ENCODE measurements around the gene DCDC1. TPM values are rescaled to one million over a fixed set of nuclear protein-coding genes. Genes with fewer than 3 reads are reported as not detected.

The DCDC1 gene
- total RNA-seq, 1 experiment from 2014 or later: 1.5 TPM

DNA sequence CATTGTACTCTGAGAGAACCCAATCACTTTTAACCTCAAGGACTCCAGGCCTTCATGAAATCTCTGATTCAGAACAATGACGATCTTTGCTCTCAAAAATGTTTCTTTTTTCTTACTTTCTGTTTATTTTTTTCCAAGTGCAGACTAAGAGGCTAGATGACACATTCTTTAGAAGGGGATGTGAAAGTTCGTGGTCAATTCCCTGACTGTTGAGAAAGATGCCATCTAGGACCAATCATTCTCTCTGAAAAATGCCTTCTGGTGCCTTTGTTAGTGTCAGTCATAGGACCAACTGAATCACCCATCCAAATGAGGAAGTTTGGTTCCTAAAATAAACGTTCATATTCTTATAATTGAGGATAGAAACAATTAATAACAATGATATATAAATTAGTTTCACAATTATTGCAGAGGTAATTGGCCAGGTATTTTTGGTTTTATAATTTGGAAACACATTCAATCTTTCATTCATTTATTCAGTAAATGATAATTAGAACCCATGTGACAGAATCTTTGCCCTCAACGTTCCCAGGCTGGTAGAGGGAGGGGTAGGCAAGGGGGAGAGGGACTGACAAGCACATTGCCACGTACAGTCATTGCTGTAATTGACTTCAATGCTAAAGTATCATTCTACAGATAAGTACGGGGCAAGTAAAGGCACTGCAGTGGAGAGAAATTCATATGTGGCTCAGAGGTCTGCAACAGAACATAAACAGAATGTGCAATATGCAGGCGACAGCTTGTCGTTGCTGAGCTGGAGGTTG lies 450.0 kb downstream of the DCDC1 start:
- POLR2A ChIA-PET: no interaction called here
- intact Hi-C loops (cut with micrococcal nuclease): loop anchor here (5.0 kb wide), 1 partner anchor 1482 kb away; no protein-coding TSS in a partner anchor
- no peak for ATAC-seq
- BruUV-seq (replicated peaks): no TSS peak
- Histone ChIP-seq H3K27ac (ENCODE audit: low read depth, low read length) (no peak overlapping the region), H3K36me3 (ENCODE audit: control insufficient read depth in 1 of 2, insufficient read depth in 2 of 2, low read length in 2 of 2) (no peaks in the 10 kb centered on the region), H3K27me3 (ENCODE audit: insufficient read depth, low read length) (peaks cover 54% of the 10 kb centered on the region), H3K79me2 (ENCODE audit: insufficient read depth, low read length) (no peaks in the 10 kb centered on the region), H4K20me1 (ENCODE audit: insufficient read depth) (no peaks in the 10 kb centered on the region), H3K4me2 (ENCODE audit: low read length) (no peak overlapping the region), H3K9me3 (ENCODE audit: control insufficient read depth in 1 of 2, insufficient read depth in 1 of 2, low read depth in 1 of 2, low read length in 2 of 2) (no peaks in the 10 kb centered on the region), H3K4me3 (replicated peaks in 1 of 2; ENCODE audit: low read depth in 1 of 2, low read length in 2 of 2) (no peak overlapping the region), H3K9ac (ENCODE audit: low read length) (no peak overlapping the region), H3K9me2 (ENCODE audit: insufficient read depth) (no peaks in the 10 kb centered on the region), H3K4me1 (ENCODE audit: control insufficient read depth in 1 of 2, insufficient read depth in 2 of 2, low read length in 2 of 2) (no peaks in the 10 kb centered on the region), H2AFZ (ENCODE audit: low read depth, low read length, poor library complexity, severe bottlenecking) (no peak overlapping the region)
- CTCF ChIA-PET: no interaction called here
- TF ChIP-seq ZFX (IDR thresholded peaks at IDR 0.05) (no peak), SRF (IDR thresholded peaks at IDR 0.05; ENCODE audit: low read depth) (no peak)
- DNase-seq (ENCODE audit: low read depth, low spot score): no peak
- RAD21 ChIA-PET (ENCODE audit: low non-redundant PET in 1 of 2, low total read pairs in 2 of 2, uncharacterized antibody in 2 of 2, unreplicated experiment in 2 of 2): no interaction called here

DNA sequence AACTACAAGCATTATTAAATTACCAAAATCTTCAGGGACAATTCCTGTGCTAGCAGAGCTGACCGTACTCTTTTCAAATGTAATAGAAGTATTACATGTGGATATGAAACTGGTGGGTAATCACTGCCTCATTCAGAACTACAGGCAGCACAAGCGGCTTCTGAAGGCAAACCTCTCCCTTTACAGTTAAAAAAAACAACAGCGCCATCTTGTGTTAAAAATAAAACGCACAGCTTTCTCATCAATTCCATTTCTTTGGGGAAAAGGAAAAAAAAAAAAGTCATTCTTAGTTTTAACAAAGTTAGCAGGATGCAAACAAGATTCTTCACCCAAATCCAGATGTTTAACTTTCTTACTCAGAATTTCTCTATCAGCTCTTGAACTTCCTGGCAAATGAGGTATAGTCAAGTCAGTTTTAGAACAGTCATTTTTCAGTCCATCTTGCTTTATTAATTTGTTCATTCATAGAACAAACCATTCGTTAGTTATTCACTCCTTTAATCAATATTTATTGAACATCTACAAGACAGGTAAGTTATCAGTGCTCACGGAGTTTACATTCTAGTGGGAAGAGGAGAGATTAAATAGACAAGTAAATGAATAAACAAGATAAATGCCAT lies 451.6 kb downstream of the DCDC1 start:
- RAD21 ChIA-PET (ENCODE audit: low non-redundant PET in 1 of 2, low total read pairs in 2 of 2, uncharacterized antibody in 2 of 2, unreplicated experiment in 2 of 2): no interaction called here
- CTCF ChIA-PET: no interaction called here
- H3K27ac ChIP-seq (ENCODE audit: low read depth, low read length): no peak overlapping the region
- H3K9me2 ChIP-seq (ENCODE audit: insufficient read depth): no peaks in the 10 kb centered on the region
- BruUV-seq (replicated peaks): no TSS peak
- POLR2A ChIA-PET: no interaction called here
- no peaks in the 10 kb centered on the region for H3K4me1 ChIP-seq (ENCODE audit: control insufficient read depth in 1 of 2, insufficient read depth in 2 of 2, low read length in 2 of 2)
- TF ChIP-seq CEBPB (IDR thresholded peaks at IDR 0.05; ENCODE audit: low read depth) (no peak), RAD21 (IDR thresholded peaks at IDR 0.05; ENCODE audit: low read depth) (peak; percentile 58)
- TF ChIP-seq, protein P1, sequence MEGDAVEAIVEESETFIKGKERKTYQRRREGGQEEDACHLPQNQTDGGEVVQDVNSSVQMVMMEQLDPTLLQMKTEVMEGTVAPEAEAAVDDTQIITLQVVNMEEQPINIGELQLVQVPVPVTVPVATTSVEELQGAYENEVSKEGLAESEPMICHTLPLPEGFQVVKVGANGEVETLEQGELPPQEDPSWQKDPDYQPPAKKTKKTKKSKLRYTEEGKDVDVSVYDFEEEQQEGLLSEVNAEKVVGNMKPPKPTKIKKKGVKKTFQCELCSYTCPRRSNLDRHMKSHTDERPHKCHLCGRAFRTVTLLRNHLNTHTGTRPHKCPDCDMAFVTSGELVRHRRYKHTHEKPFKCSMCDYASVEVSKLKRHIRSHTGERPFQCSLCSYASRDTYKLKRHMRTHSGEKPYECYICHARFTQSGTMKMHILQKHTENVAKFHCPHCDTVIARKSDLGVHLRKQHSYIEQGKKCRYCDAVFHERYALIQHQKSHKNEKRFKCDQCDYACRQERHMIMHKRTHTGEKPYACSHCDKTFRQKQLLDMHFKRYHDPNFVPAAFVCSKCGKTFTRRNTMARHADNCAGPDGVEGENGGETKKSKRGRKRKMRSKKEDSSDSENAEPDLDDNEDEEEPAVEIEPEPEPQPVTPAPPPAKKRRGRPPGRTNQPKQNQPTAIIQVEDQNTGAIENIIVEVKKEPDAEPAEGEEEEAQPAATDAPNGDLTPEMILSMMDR (IDR thresholded peaks at IDR 0.05 in 2 of 3, conservative IDR thresholded peaks at IDR 0.05 in 1 of 3; ENCODE audit: borderline replicate concordance in 1 of 3, insufficient read depth in 1 of 3, low read depth in 2 of 3, low read length in 2 of 3): peak; percentile 36 to 70 (median 38); a peak in 4 of 6 replicates
- H3K4me2 ChIP-seq (ENCODE audit: low read length): no peak overlapping the region
- no peaks in the 10 kb centered on the region for H4K20me1 ChIP-seq (ENCODE audit: insufficient read depth)
- no peak overlapping the region for H2AFZ ChIP-seq (ENCODE audit: low read depth, low read length, poor library complexity, severe bottlenecking)
- ATAC-seq (peak; percentile 70), DNase-seq (ENCODE audit: low read depth, low spot score) (peak; percentile 27)
- no peaks in the 10 kb centered on the region for H3K9me3 ChIP-seq (ENCODE audit: control insufficient read depth in 1 of 2, insufficient read depth in 1 of 2, low read depth in 1 of 2, low read length in 2 of 2)
- no peaks in the 10 kb centered on the region for H3K36me3 ChIP-seq (ENCODE audit: control insufficient read depth in 1 of 2, insufficient read depth in 2 of 2, low read length in 2 of 2)
- no peak overlapping the region for H3K9ac ChIP-seq (ENCODE audit: low read length)
- no peaks in the 10 kb centered on the region for H3K79me2 ChIP-seq (ENCODE audit: insufficient read depth, low read length)
- peaks cover 51% of the 10 kb centered on the region for H3K27me3 ChIP-seq (ENCODE audit: insufficient read depth, low read length)
- H3K4me3 ChIP-seq (replicated peaks in 1 of 2; ENCODE audit: low read depth in 1 of 2, low read length in 2 of 2): no peak overlapping the region
- intact Hi-C loops (cut with micrococcal nuclease): loop anchor here (1.0 to 5.0 kb wide), 2 partner anchors 572 to 1481 kb away; no protein-coding TSS in a partner anchor

Measured in HCT116 (cell line).